ENCODE results near the gene LYPD1.

LYPD1 gene

DNA sequence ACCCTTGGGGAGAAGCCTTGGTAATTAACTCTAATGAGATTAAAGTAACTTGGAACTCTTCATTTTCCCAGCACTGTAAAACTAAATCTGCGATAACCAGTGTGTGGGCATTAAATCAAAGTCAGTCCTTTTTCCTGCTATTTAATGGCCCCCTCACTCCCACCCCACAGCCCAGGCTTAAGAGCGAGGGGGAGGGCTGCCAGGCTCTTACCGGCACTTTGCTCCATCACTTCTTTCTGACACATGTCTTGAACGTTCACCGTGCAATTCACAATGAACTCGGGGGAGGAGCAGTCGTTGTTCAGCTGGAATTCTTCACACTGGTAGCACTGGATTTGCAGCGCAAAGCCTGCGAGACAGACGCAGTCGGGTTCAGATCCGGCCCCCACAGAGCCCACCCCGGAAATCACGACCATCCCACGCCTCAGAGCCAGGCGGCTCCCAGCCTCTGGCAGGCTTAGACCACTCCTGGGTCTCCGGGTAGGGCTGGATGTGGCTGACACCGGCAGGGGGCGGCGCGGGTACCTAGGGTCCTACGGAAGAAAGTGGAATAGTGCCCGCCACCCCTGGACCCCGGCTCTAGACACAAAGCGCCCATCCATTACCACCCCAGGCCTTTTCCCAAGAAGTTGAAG, 1.7 kb downstream of the LYPD1 start:
- DNase-seq (ENCODE audit: low spot score) = peak; percentile 66

- DNase-seq (ENCODE audit: low spot score) = no peak
These were observed 2.3 kb downstream of the LYPD1 start for GRCh38 chr2:132667706-132668105.

GRCh38 chr2:132665401-132666140, 4.4 kb downstream of the LYPD1 start:
- no peak for DNase-seq (ENCODE audit: low spot score)

- DNase-seq (ENCODE audit: low spot score) = no peak
These were observed 5.9 kb downstream of the LYPD1 start for GRCh38 chr2:132664096-132664495.

- DNase-seq (ENCODE audit: low spot score) = no peak
These were observed 7.3 kb downstream of the LYPD1 start for GRCh38 chr2:132662732-132663131.

DNA sequence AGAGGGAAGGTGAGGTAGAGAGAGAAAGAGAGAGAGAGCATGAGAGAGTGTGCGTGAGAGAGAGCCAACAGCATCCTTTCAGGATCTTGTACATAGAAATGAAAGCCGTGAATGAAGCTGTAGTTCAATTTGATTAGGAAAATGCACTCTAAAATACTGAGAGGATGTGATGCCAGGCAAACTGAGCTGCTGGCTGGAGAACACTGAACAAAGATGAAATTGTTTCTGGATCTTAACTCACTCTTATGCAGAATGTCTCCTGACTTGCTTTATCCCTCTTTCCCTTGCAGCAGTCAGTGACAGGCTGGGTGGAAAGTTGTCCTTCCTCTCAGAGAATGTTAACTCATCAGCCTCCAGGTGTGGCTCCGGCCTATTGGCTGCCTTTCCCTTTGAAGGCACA, 10.7 kb downstream of the LYPD1 start:
- no peak for DNase-seq (ENCODE audit: low spot score)

DNA sequence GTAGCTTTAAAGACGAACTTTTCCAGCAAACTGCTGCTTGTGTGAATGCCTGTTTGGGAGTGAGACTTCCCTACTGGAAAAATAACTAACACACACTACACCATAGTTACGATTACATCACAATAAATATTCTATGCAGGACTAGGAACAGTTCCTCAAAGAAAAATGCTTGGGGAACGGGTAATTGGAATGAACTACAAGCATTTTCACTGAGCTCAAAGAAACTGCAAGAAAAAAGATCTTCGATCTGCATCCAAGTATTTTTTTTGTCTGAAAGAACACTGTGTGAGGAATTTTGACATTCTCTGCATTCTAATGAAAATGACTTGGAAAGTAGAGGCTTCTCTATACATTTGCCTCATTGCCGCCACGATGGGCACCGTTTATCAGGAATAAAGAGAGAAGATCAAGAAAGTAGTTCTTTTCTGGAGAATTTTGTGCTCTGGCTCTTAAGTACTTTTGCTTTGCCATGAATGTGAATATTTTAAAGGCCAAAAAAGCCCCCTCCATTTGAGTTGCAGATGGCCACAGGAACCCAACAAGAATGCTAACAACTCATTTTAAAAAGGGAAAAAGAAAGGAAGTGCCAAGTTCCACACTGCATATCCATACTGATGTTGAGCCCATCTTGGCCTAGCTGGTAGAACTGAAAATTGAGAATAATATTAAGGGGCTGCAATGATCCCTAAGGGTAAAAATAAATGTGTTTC, 13.6 kb downstream of the LYPD1 start:
- no peak for DNase-seq (ENCODE audit: low spot score)

- DNase-seq (ENCODE audit: low spot score) = no peak
These were observed 15.0 kb downstream of the LYPD1 start for GRCh38 chr2:132654968-132655367.

GRCh38 chr2:132654335-132654734, 15.7 kb downstream of the LYPD1 start:
- DNase-seq (ENCODE audit: low spot score) = no peak

DNA sequence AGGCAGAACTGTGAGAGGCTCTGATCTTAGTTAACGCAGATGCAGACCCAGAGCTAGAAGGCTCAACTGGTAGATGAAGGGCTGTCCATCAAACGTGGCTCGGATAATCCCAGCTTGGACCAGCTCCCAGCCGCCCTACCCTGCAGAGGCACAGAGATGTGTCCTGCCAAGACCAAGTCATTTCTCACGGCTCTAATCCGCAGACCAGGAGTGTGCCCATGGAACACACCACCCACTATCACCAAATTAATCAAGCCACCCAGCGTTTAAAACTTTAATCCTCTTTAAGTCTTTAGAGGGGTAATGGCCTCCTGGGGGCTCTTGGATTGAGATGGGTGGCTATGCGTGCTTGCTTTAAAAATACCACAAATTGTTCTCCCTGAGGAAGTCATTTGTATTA, 17.5 kb downstream of the LYPD1 start:
- no peak for DNase-seq (ENCODE audit: low spot score)

DNA sequence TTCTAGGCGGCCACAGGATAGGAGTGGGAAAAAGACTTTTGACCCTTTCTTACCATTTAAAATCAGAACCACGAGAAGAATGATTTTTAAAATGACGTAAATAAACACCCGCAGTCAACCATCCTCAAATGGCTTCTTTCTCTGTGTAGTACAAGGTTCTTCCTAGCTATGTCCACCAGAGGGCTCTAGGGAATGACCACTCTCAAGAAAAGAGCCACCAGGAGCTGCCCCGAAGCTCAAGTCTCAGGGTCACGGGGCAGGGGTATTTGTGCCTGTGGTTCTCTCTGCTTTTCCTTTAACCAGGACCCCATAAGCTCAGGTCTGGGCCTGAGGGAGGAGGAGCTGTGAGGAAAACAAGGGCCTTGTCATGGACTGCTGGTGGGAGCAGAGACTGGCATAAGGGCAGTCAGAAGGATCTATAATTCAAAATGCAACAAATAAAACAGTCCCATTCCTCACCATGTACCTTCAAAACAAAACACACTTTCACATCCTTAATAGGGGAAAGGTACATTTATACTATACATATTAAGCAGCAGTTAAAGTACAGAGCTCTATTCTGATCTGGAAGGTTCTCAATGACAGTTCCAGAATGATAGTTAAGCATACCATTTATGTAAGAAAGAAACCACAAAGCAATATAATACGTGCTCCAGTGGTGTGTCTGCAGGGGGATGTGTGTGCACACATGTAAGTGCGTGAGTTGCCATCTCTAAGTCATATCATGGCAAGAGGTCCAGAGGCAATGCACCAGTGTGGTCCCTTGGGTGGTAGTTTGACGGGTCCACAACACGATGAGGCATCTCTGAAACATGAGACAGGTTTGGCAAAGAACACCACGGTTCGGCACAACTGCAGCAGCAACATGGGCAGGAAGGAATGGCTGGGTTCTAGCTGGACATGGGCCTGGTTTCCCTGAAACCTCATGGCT, 18.6 kb downstream of the LYPD1 start:
- DNase-seq (ENCODE audit: low spot score) = no peak

DNA sequence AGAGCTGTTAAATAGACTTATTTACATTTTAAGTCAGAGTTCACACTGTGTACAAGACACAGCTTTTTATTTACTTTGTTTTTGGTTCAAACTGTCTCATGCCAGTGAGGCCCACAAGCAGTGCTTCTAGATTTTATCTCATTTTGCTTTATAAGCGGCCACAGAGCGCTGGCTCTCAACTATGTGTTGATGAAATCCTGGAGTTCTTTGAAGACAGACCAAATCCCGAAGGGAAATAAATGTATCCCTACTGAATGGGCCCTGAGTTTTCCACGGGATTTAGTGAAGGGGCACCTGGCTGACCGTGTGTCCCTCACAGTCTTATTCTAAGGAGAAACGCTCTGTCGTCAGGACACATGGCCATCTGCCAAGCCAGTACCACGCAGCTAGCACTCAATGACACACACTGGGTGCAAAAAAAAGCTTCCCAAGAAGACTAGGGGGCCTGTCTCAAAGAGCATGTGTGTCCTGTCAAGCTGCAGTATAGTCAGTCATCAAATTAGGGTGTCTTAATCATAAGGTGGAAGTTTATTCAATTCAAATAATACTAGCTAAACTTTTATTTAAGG, 23.4 kb downstream of the LYPD1 start:
- no peak for DNase-seq (ENCODE audit: low spot score)

- DNase-seq (ENCODE audit: low spot score) = no peak
These were observed 24.1 kb downstream of the LYPD1 start for GRCh38 chr2:132645722-132646539.

- DNase-seq (ENCODE audit: low spot score) = no peak
These were observed 24.8 kb downstream of the LYPD1 start for GRCh38 chr2:132645176-132645575.

GRCh38 chr2:132642415-132642814, 27.6 kb downstream of the LYPD1 start:
- DNase-seq (ENCODE audit: low spot score) = no peak

DNA sequence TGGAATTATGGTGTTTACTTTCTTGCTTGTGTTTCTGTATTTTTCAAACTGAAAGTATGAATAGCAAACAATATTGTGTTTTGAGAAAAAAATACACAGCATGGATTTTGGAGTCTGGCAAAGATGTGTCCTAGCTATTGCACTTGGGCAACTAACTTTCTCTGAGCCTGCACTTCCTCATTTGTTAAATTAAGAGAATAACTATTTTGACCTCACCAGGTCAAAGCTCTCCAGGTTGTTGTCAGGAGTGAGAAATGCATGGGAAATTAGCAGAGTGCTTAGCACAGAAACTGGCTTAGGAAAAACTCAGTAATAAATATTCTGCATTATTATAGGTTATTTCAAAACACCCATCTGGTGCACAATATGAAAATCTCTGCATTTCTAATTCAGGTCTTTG, 28.2 kb downstream of the LYPD1 start:
- no peak for DNase-seq (ENCODE audit: low spot score)

GRCh38 chr2:132640116-132640515, 29.9 kb downstream of the LYPD1 start:
- DNase-seq (ENCODE audit: low spot score) = no peak

DNA sequence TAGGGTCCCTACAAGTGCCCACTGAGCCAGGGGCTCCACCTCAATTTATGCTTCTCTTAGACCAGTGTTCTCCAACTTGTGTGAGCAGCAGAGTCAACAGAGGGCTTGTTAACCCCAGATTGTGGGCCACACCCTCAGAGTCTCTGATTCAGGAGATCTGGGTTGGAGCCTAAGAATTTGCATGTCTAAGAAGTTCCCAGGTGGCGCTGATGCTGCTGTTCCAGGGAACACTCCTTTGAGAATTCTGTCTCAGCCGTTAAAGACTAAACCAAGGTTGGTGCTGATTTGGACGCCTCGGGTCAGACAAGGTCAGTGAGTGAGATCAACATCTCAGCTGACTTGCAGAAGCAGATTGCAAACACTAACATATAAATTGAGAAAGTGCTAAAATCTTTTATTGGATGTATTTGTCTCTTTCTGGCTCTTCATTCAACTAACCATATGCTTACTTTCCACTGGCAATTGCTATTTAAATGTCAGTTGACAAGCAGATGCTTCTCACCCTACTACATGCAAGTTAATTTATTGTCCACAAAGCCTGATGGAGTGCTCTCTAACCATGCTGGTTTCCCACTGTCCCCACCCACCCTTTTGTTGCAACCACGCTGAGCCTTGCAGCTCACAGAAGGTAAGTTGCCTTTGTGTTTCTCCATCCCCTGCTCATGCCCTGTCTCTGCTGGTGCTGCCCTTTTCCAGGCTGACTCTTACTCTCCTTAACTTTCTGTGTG, 31.5 kb downstream of the LYPD1 start:
- DNase-seq (ENCODE audit: low spot score) = no peak

GRCh38 chr2:132636346-132636745, 33.7 kb downstream of the LYPD1 start:
- no peak for DNase-seq (ENCODE audit: low spot score)

DNA sequence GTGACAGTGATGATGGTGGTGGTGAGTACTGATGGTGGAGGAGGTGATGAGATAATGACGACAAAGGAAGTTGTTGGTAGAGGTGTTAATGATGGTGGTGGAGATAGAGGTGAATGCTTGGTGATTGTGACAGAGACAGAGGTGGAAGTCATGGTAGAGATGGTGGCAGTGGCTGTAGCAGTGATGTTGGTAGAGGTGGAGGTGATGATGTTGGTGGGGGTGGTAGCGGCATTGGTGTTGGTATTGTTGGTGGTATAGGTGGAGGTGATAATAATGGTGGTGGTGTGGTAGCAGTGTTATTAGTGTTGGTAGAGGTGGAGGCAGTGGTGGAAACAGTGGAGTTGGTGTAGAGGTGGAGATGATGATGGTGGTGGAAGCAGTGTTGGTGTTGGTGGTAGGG, 36.4 kb downstream of the LYPD1 start:
- DNase-seq (ENCODE audit: low spot score) = no peak
